ENCODE data around the gene MYH4. TPM values are rescaled to one million over a fixed set of nuclear protein-coding genes. Genes with fewer than 3 reads are reported as not detected.

The MYH4 gene
- total RNA-seq, 1 experiment from 2014 or later, result not detected

GRCh38 chr17:10420811-10421210 is 48.5 kb downstream of the MYH4 start:
- Histone ChIP-seq H3K4me3 (replicated peaks in 1 of 2; ENCODE audit: low read depth in 1 of 2, low read length in 2 of 2) (no peak overlapping the region), H3K9me3 (ENCODE audit: control insufficient read depth in 1 of 2, insufficient read depth in 1 of 2, low read depth in 1 of 2, low read length in 2 of 2) (no peaks in the 10 kb centered on the region), H3K4me1 (ENCODE audit: control insufficient read depth in 1 of 2, insufficient read depth in 2 of 2, low read length in 2 of 2) (no peaks in the 10 kb centered on the region), H3K27me3 (ENCODE audit: insufficient read depth, low read length) (no peaks in the 10 kb centered on the region; the same call in 1 of the 2 replicates), H3K27ac (ENCODE audit: low read depth, low read length) (no peak overlapping the region), H3K79me2 (ENCODE audit: insufficient read depth, low read length) (no peaks in the 10 kb centered on the region), H3K36me3 (ENCODE audit: control insufficient read depth in 1 of 2, insufficient read depth in 2 of 2, low read length in 2 of 2) (no peaks in the 10 kb centered on the region), H3K4me2 (ENCODE audit: low read length) (no peak overlapping the region), H2AFZ (ENCODE audit: low read depth, low read length, poor library complexity, severe bottlenecking) (no peak overlapping the region), H4K20me1 (ENCODE audit: insufficient read depth) (no peaks in the 10 kb centered on the region), H3K9ac (ENCODE audit: low read length) (no peak overlapping the region), H3K9me2 (ENCODE audit: insufficient read depth) (no peaks in the 10 kb centered on the region)
- no peak for TF ChIP-seq CBX3 (IDR thresholded peaks at IDR 0.05; ENCODE audit: low read depth)
- TF ChIP-seq POLR2AphosphoS5 (IDR thresholded peaks at IDR 0.05; ENCODE audit: low read depth, low read length), result no peak
- no peak for TF ChIP-seq ZFX (IDR thresholded peaks at IDR 0.05)
- TF ChIP-seq RAD21 (IDR thresholded peaks at IDR 0.05; ENCODE audit: low read depth), result no peak
- RAD21 ChIA-PET (ENCODE audit: low non-redundant PET in 1 of 2, low total read pairs in 2 of 2, uncharacterized antibody in 2 of 2, unreplicated experiment in 2 of 2), result no interaction called here
- BruUV-seq (replicated peaks), result no TSS peak
- intact Hi-C loops (cut with micrococcal nuclease), result no loop called here
- ATAC-seq (no peak), DNase-seq (ENCODE audit: low read depth, low spot score) (no peak)
- POLR2A ChIA-PET, result no interaction called here
- CTCF ChIA-PET, result no interaction called here

- Histone ChIP-seq H3K9me3 (ENCODE audit: control insufficient read depth in 1 of 2, insufficient read depth in 1 of 2, low read depth in 1 of 2, low read length in 2 of 2) (no peaks in the 10 kb centered on the region), H3K4me1 (ENCODE audit: control insufficient read depth in 1 of 2, insufficient read depth in 2 of 2, low read length in 2 of 2) (no peaks in the 10 kb centered on the region), H3K4me3 (replicated peaks in 1 of 2; ENCODE audit: low read depth in 1 of 2, low read length in 2 of 2) (no peak overlapping the region), H3K36me3 (ENCODE audit: control insufficient read depth in 1 of 2, insufficient read depth in 2 of 2, low read length in 2 of 2) (no peaks in the 10 kb centered on the region), H3K27me3 (ENCODE audit: insufficient read depth, low read length) (no peaks in the 10 kb centered on the region), H3K4me2 (ENCODE audit: low read length) (no peak overlapping the region), H3K9ac (ENCODE audit: low read length) (no peak overlapping the region), H3K27ac (ENCODE audit: low read depth, low read length) (no peak overlapping the region), H3K9me2 (ENCODE audit: insufficient read depth) (no peaks in the 10 kb centered on the region), H4K20me1 (ENCODE audit: insufficient read depth) (no peaks in the 10 kb centered on the region), H2AFZ (ENCODE audit: low read depth, low read length, poor library complexity, severe bottlenecking) (no peak overlapping the region), H3K79me2 (ENCODE audit: insufficient read depth, low read length) (no peaks in the 10 kb centered on the region)
- RAD21 ChIA-PET (ENCODE audit: low non-redundant PET in 1 of 2, low total read pairs in 2 of 2, uncharacterized antibody in 2 of 2, unreplicated experiment in 2 of 2), result no interaction called here
- CTCF ChIA-PET, result no interaction called here
- no peak for TF ChIP-seq CEBPB (IDR thresholded peaks at IDR 0.05; ENCODE audit: low read depth)
- no peak for TF ChIP-seq CBX3 (IDR thresholded peaks at IDR 0.05; ENCODE audit: low read depth)
- no peak for TF ChIP-seq REST (IDR thresholded peaks at IDR 0.05; ENCODE audit: low read depth)
- no peak for TF ChIP-seq SRF (IDR thresholded peaks at IDR 0.05; ENCODE audit: low read depth)
- TF ChIP-seq EGR1 (IDR thresholded peaks at IDR 0.05; ENCODE audit: low read depth), result no peak
- TF ChIP-seq EZH2phosphoT487 (IDR thresholded peaks at IDR 0.05; ENCODE audit: borderline replicate concordance), result no peak
- TF ChIP-seq FOSL1 (IDR thresholded peaks at IDR 0.05; ENCODE audit: low read depth), result no peak
- TF ChIP-seq ATF3 (IDR thresholded peaks at IDR 0.05), result no peak
- no peak for DNase-seq (ENCODE audit: low read depth, low spot score)
- intact Hi-C loops (cut with micrococcal nuclease), result no loop called here
- no TSS peak for BruUV-seq (replicated peaks)
- no peak for ATAC-seq
- POLR2A ChIA-PET, result no interaction called here
Measured at GRCh38 chr17:10417431-10417830, 51.9 kb downstream of the MYH4 start.
